ENCODE measurements around the gene HEXIM2. TPM values are rescaled to one million over a fixed set of nuclear protein-coding genes. Genes with fewer than 3 reads are reported as not detected.
A peak's percentile ranks its signal among the peaks of the same experiment; 100 is the strongest.

HEXIM2 gene
- total and polyA plus RNA-seq, 2 of the 13 experiments (the other 11 are each of a cell fraction or from before 2014, with no cell fraction given), result 27.1 to 32.4 TPM

DNA sequence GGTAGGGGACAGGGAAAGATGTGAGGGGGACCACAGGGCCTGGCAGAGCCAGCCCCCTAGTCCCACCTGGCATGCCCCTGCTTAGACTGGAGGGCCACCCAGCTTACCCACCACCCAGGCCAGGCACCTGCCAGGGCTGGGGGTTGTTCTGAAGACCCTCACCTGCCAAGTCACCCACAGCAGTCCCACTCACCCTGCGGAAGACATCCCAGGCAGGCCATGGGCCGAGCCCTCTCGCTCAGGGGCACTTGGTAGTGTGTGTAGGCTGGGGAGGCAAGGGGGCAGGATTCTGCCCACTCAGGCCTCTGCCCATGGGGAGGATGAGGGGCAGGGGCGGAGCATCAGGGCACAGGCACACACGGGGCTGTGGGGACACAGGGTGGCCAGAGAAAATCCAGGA lies 33.3 kb upstream of the HEXIM2 start (continued):
- TF ChIP-seq, protein P1, sequence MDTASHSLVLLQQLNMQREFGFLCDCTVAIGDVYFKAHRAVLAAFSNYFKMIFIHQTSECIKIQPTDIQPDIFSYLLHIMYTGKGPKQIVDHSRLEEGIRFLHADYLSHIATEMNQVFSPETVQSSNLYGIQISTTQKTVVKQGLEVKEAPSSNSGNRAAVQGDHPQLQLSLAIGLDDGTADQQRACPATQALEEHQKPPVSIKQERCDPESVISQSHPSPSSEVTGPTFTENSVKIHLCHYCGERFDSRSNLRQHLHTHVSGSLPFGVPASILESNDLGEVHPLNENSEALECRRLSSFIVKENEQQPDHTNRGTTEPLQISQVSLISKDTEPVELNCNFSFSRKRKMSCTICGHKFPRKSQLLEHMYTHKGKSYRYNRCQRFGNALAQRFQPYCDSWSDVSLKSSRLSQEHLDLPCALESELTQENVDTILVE (CRISPR knock-in tag; IDR thresholded peaks at IDR 0.05), result no peak
- no peak for TF ChIP-seq MBNL3 (CRISPR knock-in tag; conservative IDR thresholded peaks at IDR 0.05)
- TF ChIP-seq, protein P2, sequence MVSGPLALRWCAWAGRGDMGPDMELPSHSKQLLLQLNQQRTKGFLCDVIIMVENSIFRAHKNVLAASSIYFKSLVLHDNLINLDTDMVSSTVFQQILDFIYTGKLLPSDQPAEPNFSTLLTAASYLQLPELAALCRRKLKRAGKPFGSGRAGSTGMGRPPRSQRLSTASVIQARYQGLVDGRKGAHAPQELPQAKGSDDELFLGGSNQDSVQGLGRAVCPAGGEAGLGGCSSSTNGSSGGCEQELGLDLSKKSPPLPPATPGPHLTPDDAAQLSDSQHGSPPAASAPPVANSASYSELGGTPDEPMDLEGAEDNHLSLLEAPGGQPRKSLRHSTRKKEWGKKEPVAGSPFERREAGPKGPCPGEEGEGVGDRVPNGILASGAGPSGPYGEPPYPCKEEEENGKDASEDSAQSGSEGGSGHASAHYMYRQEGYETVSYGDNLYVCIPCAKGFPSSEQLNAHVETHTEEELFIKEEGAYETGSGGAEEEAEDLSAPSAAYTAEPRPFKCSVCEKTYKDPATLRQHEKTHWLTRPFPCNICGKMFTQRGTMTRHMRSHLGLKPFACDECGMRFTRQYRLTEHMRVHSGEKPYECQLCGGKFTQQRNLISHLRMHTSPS (CRISPR knock-in tag; IDR thresholded peaks at IDR 0.05; ENCODE audit: low read depth), result peak; percentile 48
- TF ChIP-seq, protein P3, sequence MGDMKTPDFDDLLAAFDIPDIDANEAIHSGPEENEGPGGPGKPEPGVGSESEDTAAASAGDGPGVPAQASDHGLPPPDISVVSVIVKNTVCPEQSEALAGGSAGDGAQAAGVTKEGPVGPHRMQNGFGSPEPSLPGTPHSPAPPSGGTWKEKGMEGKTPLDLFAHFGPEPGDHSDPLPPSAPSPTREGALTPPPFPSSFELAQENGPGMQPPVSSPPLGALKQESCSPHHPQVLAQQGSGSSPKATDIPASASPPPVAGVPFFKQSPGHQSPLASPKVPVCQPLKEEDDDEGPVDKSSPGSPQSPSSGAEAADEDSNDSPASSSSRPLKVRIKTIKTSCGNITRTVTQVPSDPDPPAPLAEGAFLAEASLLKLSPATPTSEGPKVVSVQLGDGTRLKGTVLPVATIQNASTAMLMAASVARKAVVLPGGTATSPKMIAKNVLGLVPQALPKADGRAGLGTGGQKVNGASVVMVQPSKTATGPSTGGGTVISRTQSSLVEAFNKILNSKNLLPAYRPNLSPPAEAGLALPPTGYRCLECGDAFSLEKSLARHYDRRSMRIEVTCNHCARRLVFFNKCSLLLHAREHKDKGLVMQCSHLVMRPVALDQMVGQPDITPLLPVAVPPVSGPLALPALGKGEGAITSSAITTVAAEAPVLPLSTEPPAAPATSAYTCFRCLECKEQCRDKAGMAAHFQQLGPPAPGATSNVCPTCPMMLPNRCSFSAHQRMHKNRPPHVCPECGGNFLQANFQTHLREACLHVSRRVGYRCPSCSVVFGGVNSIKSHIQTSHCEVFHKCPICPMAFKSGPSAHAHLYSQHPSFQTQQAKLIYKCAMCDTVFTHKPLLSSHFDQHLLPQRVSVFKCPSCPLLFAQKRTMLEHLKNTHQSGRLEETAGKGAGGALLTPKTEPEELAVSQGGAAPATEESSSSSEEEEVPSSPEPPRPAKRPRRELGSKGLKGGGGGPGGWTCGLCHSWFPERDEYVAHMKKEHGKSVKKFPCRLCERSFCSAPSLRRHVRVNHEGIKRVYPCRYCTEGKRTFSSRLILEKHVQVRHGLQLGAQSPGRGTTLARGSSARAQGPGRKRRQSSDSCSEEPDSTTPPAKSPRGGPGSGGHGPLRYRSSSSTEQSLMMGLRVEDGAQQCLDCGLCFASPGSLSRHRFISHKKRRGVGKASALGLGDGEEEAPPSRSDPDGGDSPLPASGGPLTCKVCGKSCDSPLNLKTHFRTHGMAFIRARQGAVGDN (CRISPR knock-in tag; IDR thresholded peaks at IDR 0.05), result peak; percentile 37; the same call in 1 of the 2 replicates
- no peak for TF ChIP-seq ZNF232 (CRISPR knock-in tag; IDR thresholded peaks at IDR 0.05; ENCODE audit: borderline replicate concordance)
- TF ChIP-seq, protein P4, sequence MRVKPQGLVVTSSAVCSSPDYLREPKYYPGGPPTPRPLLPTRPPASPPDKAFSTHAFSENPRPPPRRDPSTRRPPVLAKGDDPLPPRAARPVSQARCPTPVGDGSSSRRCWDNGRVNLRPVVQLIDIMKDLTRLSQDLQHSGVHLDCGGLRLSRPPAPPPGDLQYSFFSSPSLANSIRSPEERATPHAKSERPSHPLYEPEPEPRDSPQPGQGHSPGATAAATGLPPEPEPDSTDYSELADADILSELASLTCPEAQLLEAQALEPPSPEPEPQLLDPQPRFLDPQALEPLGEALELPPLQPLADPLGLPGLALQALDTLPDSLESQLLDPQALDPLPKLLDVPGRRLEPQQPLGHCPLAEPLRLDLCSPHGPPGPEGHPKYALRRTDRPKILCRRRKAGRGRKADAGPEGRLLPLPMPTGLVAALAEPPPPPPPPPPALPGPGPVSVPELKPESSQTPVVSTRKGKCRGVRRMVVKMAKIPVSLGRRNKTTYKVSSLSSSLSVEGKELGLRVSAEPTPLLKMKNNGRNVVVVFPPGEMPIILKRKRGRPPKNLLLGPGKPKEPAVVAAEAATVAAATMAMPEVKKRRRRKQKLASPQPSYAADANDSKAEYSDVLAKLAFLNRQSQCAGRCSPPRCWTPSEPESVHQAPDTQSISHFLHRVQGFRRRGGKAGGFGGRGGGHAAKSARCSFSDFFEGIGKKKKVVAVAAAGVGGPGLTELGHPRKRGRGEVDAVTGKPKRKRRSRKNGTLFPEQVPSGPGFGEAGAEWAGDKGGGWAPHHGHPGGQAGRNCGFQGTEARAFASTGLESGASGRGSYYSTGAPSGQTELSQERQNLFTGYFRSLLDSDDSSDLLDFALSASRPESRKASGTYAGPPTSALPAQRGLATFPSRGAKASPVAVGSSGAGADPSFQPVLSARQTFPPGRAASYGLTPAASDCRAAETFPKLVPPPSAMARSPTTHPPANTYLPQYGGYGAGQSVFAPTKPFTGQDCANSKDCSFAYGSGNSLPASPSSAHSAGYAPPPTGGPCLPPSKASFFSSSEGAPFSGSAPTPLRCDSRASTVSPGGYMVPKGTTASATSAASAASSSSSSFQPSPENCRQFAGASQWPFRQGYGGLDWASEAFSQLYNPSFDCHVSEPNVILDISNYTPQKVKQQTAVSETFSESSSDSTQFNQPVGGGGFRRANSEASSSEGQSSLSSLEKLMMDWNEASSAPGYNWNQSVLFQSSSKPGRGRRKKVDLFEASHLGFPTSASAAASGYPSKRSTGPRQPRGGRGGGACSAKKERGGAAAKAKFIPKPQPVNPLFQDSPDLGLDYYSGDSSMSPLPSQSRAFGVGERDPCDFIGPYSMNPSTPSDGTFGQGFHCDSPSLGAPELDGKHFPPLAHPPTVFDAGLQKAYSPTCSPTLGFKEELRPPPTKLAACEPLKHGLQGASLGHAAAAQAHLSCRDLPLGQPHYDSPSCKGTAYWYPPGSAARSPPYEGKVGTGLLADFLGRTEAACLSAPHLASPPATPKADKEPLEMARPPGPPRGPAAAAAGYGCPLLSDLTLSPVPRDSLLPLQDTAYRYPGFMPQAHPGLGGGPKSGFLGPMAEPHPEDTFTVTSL (CRISPR knock-in tag; IDR thresholded peaks at IDR 0.05; ENCODE audit: borderline replicate concordance), result no peak; the same call in 1 of the 2 replicates
- no peak for TF ChIP-seq PCBP2 (optimal IDR thresholded peaks at IDR 0.05; ENCODE audit: low read depth, low read length, poor library complexity, severe bottlenecking)
- TF ChIP-seq SMAD9 (CRISPR knock-in tag; IDR thresholded peaks at IDR 0.05), result no peak
- TF ChIP-seq LCORL (IDR thresholded peaks at IDR 0.05), result no peak
- 0 out of 2 replicates have a peak, but pooled peaks have one; percentile 5 for TF ChIP-seq LCORL (CRISPR knock-in tag; IDR thresholded peaks at IDR 0.05)
- no peak for TF ChIP-seq ZFP1 (CRISPR knock-in tag; IDR thresholded peaks at IDR 0.05)
- 0 out of 2 replicates have a peak, but pooled peaks have one; percentile 2 for TF ChIP-seq RFXANK (CRISPR knock-in tag; IDR thresholded peaks at IDR 0.05)
- no peak for TF ChIP-seq SMYD3 (CRISPR knock-in tag; IDR thresholded peaks at IDR 0.05)
- TF ChIP-seq SOX5 (CRISPR knock-in tag; IDR thresholded peaks at IDR 0.05; ENCODE audit: borderline replicate concordance), result no peak
- TF ChIP-seq ZNF839 (CRISPR knock-in tag; IDR thresholded peaks at IDR 0.05; ENCODE audit: borderline replicate concordance), result no peak
- no peak for TF ChIP-seq ZNF207 (IDR thresholded peaks at IDR 0.05; ENCODE audit: borderline replicate concordance)
- TF ChIP-seq KDM5B (CRISPR knock-in tag; IDR thresholded peaks at IDR 0.05; ENCODE audit: borderline replicate concordance), result peak; percentile 25
- 0 out of 2 replicates have a peak, but pooled peaks have one; percentile 10 for TF ChIP-seq ZNF547 (CRISPR knock-in tag; IDR thresholded peaks at IDR 0.05)
- 0 out of 2 replicates have a peak, but pooled peaks have one; percentile 44 for TF ChIP-seq ZNF451 (CRISPR knock-in tag; IDR thresholded peaks at IDR 0.05)
